Ishikawa (cell line): ENCODE results near the gene MPI.

Source experiments
- CEBPB ChIP-seq: IDR thresholded peaks from 2 replicates; pipeline ENCODE4 v1.6.1; 2012
- RAD21 ChIP-seq: IDR thresholded peaks from 2 replicates; pipeline ENCODE4 v1.6.1; 2012; ENCODE audit warnings: low read depth
- ZBTB7A ChIP-seq: IDR thresholded peaks from 2 replicates; pipeline ENCODE4 v1.6.1; 2012; ENCODE audit warnings: low read depth

GRCh38 chr15:74866090-74866489 lies 23.8 kb upstream of the MPI start:
- TF ChIP-seq CEBPB: no peak
- TF ChIP-seq RAD21: no peak
- TF ChIP-seq ZBTB7A: no peak
